ENCODE results near the gene NEO1.
"Not testable (repeated sequence)": the region's sequence is repeated elsewhere in the genome, so short reads cannot be mapped to it uniquely, and the experiment has no call there.

The NEO1 gene

DNA sequence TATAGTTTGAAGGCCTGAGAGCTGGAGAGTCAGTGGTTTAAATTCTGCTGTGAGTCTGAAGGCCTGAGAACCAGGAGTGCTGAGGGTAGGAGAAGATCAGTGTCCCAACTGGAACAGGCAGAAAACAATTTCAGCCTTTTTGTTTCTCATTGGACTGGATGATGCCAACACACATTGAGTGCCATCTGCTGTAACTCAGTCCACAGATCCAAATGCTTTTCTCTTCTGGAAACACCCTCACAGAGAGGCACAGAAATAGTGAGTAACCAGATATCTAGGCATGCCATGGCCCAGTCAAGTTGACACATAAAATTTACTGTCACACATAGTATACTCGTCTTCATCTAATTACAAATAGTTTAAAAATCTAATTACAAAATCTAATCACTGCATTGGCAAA, 100.8 kb downstream of the NEO1 start:
- no peak for DNase-seq (ENCODE audit: extremely low read depth, low read depth)
- TF ChIP-seq, protein P1, sequence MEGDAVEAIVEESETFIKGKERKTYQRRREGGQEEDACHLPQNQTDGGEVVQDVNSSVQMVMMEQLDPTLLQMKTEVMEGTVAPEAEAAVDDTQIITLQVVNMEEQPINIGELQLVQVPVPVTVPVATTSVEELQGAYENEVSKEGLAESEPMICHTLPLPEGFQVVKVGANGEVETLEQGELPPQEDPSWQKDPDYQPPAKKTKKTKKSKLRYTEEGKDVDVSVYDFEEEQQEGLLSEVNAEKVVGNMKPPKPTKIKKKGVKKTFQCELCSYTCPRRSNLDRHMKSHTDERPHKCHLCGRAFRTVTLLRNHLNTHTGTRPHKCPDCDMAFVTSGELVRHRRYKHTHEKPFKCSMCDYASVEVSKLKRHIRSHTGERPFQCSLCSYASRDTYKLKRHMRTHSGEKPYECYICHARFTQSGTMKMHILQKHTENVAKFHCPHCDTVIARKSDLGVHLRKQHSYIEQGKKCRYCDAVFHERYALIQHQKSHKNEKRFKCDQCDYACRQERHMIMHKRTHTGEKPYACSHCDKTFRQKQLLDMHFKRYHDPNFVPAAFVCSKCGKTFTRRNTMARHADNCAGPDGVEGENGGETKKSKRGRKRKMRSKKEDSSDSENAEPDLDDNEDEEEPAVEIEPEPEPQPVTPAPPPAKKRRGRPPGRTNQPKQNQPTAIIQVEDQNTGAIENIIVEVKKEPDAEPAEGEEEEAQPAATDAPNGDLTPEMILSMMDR (IDR thresholded peaks at IDR 0.05; ENCODE audit: low read depth, low read length) = no peak

DNA sequence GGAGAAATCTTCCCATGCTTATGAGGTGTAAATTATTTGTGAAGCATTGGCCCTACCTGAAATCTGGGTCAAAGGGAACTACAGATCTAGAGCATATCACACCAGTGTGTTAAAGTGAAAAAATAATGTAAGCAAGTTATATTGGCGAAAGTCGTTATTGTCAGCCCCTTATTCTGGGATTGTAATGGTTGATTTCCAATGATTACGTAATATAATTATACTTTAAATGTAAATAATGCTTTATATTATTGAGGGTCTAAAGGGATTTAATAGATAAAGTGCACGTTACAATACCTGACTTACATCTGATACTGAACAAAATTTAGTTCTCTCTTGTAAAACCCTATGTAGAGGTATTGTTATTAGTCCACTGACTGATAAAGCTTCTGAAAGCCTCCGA, 101.2 kb downstream of the NEO1 start:
- TF ChIP-seq, protein P1 (IDR thresholded peaks at IDR 0.05; ENCODE audit: low read depth, low read length) = no peak
- no peak for DNase-seq (ENCODE audit: extremely low read depth, low read depth)

DNA sequence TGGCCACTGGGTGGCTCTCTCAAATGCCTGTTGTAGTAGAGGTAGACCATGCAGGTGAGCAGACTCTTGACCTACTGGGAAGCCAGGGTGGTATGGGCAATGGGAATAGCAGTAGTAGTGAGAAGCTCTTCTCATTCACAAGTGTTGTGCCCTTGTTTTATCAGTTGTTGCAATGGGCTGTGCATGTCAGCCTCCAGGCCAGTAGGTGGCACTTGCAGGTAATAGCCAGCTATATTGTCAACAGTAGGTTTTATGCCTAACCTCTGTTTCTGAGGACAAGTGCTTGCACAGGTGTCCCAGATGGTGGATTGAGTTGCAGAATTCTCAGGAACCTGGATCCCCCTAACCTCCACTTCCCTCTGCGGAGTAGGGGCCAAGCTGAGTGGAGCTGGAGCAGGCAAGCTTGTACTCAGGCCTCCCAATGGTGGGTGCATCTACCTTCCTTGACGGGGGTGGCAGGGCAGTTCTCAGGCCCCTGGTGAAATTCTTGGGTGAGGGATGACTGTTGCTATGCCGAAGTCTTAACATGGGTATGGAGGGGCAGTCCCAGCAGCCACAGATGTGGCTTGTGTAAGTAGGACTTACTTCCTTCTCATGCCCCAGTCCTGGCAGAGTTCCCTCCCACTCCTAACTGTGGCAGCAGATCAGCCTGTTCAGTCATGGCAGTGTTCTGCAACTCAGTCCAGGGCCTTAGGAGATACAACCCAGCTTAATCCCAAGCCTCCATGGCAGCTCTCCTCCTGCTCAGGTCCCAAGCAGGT, 104.3 kb downstream of the NEO1 start:
- TF ChIP-seq, protein P1 (IDR thresholded peaks at IDR 0.05; ENCODE audit: low read depth, low read length) = no peak
- DNase-seq (ENCODE audit: extremely low read depth, low read depth) = no peak

DNA sequence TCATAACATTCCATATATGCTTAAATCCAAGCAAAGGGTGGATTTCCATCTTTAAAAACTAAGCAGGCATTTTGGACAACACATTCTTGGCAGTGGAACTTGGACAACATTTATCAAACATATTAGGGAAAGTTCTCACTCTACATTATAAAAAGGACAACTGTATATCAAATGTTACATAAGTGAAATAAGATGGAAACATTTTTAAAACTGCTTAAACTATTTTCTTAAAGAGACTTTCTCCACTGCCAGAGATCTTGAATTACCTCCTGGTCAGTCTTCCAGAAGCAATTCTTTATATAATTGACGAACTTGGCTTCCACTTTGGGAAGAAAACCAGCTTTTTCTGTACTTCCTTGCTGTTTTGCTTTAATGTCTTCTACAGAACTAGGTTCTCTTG, 109.3 kb downstream of the NEO1 start:
- no peak for DNase-seq (ENCODE audit: extremely low read depth, low read depth)
- TF ChIP-seq, protein P1 (IDR thresholded peaks at IDR 0.05; ENCODE audit: low read depth, low read length) = no peak

GRCh38 chr15:73165435-73165834, 113.2 kb downstream of the NEO1 start:
- TF ChIP-seq, protein P1 (IDR thresholded peaks at IDR 0.05; ENCODE audit: low read depth, low read length) = no peak
- no peak for DNase-seq (ENCODE audit: extremely low read depth, low read depth)

DNA sequence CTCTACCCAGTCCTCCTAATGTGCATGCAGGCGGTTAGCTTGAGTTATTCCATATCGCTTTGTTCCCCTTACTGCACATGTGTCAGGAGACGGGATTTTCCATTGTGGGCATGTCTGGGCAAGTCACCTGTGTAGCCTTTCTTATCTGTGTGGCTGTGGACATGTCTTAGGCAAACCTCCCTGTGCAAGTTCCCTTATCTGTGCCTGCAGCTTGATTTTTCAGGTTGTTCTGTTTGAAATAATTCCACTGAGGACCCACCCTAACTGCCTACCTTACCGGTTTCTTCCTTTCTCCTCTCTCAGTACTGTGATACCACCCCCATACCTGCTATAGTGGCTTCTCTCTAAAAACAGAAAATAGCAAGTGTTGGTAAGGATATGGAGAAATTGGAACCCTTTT, 113.6 kb downstream of the NEO1 start:
- TF ChIP-seq, protein P1 (IDR thresholded peaks at IDR 0.05; ENCODE audit: low read depth, low read length) = no peak
- no peak for DNase-seq (ENCODE audit: extremely low read depth, low read depth)

- not testable (repeated sequence) for DNase-seq (ENCODE audit: extremely low read depth, low read depth)
Measured at GRCh38 chr15:73166711-73167110, 114.4 kb downstream of the NEO1 start.

DNA sequence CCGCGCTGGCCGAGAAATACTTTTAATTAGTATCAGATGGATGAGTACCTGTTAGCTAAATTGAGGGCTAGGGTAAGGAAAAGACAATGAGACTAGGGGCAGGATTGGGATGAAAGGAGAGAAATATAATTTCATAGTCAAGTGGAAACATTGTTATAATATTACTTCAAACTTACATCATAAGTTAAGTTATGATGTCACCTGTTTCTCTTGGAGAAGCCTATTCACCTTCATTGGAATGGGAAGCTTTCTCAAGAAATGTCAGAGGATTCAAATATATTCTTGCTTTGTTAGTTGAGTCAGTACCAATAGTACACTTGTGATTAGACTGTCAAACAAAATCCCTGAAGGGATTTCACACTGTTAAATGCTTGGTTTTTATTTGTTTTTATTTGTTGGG, 116.2 kb downstream of the NEO1 start:
- DNase-seq (ENCODE audit: extremely low read depth, low read depth) = no peak
- TF ChIP-seq, protein P1 (IDR thresholded peaks at IDR 0.05; ENCODE audit: low read depth, low read length) = no peak
